ENCODE measurements around the gene TOP1. TPM values are rescaled to one million over a fixed set of nuclear protein-coding genes. Genes with fewer than 3 reads are reported as not detected.

TOP1 gene
- total RNA-seq, 4 donors from 2014 or later = 20.2 to 28.5 (median 23.0) TPM

DNA sequence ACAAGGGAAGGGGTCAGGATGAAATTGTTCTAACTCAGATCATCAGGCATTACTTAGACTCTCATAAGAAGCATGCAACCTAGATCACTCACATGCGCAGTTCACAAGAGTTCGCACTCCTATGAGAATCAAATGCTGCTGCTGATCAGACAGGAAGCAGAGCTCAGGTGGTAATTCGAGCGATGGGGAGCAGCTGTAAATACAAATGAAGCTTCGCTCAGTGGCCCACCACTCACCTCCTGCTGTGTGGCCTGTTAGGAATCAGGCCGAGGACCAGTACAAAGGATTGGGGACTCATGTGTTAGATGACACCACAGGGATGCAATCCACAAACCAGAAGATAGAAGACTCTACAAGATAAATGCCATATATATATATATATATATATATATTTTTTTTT, 31.5 kb upstream of the TOP1 start:
- 90% methylated on average over 6 of the region's 6 CpGs for WGBS
- Histone ChIP-seq H3K27ac (replicated peaks in 1 of 4) (no peak overlapping the region), H3K27me3 (no peaks in the 10 kb centered on the region), H3K36me3 (no peaks in the 10 kb centered on the region), H3K9me3 (no peaks in the 10 kb centered on the region), H3K4me1 (peaks cover 0 to 1% (median 0%) of the 10 kb centered on the region in 4 donors), H3K4me3 (no peak overlapping the region)
- intact Hi-C loops (cut with DNase I) = no loop called here
- peak; percentile 34 for DNase-seq (ENCODE audit: extremely low spot score)
- TF ChIP-seq POLR2AphosphoS5 (IDR thresholded peaks at IDR 0.05) (no peak), EP300 (IDR thresholded peaks at IDR 0.05) (no peak), POLR2A (IDR thresholded peaks at IDR 0.05; ENCODE audit: low read depth) (no peak)
- TF ChIP-seq, protein P1, sequence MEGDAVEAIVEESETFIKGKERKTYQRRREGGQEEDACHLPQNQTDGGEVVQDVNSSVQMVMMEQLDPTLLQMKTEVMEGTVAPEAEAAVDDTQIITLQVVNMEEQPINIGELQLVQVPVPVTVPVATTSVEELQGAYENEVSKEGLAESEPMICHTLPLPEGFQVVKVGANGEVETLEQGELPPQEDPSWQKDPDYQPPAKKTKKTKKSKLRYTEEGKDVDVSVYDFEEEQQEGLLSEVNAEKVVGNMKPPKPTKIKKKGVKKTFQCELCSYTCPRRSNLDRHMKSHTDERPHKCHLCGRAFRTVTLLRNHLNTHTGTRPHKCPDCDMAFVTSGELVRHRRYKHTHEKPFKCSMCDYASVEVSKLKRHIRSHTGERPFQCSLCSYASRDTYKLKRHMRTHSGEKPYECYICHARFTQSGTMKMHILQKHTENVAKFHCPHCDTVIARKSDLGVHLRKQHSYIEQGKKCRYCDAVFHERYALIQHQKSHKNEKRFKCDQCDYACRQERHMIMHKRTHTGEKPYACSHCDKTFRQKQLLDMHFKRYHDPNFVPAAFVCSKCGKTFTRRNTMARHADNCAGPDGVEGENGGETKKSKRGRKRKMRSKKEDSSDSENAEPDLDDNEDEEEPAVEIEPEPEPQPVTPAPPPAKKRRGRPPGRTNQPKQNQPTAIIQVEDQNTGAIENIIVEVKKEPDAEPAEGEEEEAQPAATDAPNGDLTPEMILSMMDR (IDR thresholded peaks at IDR 0.05) = no peak

DNA sequence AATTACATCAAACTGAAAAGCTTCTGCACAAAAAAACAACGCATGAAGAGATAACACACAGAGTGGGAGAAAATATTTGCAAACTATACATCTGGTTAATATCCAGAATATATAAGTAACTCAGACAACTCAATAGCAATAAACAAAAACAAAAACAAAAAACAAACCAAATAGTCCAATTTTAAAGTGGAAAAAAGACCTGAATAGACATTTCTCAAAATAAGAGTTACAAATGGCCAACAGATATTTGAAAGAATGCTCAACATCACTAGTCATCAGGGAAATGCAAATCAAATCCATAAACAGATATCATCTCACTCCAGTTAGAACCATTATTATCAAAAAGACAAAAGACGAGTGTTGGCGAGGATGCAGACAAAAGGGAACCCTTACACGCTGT, 28.8 kb upstream of the TOP1 start:
- Histone ChIP-seq H3K4me3 (no peak overlapping the region), H3K4me1 (peaks cover 18 to 28% (median 22%) of the 10 kb centered on the region in 4 donors), H3K27ac (replicated peaks in 1 of 4) (no peak overlapping the region), H3K9me3 (no peaks in the 10 kb centered on the region), H3K36me3 (no peaks in the 10 kb centered on the region), H3K27me3 (no peaks in the 10 kb centered on the region)
- WGBS = 94% methylated on average over 4 of the region's 4 CpGs
- TF ChIP-seq POLR2A (IDR thresholded peaks at IDR 0.05; ENCODE audit: low read depth) = no peak
- TF ChIP-seq, protein P1 (IDR thresholded peaks at IDR 0.05) = no peak
- no peak for TF ChIP-seq EP300 (IDR thresholded peaks at IDR 0.05)
- no peak for TF ChIP-seq POLR2AphosphoS5 (IDR thresholded peaks at IDR 0.05)
- intact Hi-C loops (cut with DNase I) = no loop called here
- DNase-seq (ENCODE audit: extremely low spot score) = no peak

GRCh38 chr20:41000628-41001027, 28.0 kb upstream of the TOP1 start:
- Histone ChIP-seq H3K27me3 (no peaks in the 10 kb centered on the region), H3K9me3 (no peaks in the 10 kb centered on the region), H3K27ac (replicated peaks in 1 of 4) (no peak overlapping the region), H3K36me3 (no peaks in the 10 kb centered on the region), H3K4me3 (no peak overlapping the region), H3K4me1 (peaks cover 24 to 36% (median 30%) of the 10 kb centered on the region in 4 donors)
- DNase-seq (ENCODE audit: extremely low spot score) = no peak
- WGBS = 81% methylated on average over 2 of the region's 2 CpGs
- no peak for TF ChIP-seq EP300 (IDR thresholded peaks at IDR 0.05)
- no peak for TF ChIP-seq POLR2A (IDR thresholded peaks at IDR 0.05; ENCODE audit: low read depth)
- no peak for TF ChIP-seq POLR2AphosphoS5 (IDR thresholded peaks at IDR 0.05)
- TF ChIP-seq, protein P1 (IDR thresholded peaks at IDR 0.05) = no peak
- intact Hi-C loops (cut with DNase I) = no loop called here

DNA sequence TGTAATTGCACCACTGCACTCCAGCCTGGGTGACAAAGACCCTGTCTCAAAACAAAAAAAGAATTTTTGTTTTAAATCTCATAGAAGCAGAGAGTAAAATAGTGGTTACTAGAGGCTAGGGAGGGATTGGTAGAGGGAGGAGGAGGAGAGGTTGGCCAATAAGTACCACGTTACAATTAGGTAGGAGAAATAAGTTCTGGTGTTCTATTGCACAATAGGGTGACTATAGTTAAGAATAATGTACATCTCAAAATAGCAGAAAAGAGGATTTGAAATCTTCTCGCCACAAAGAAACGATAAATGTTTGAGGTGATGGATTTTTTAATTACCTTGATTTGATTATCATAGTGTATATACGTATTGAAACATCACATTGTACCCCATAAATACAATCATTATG, 27.1 kb upstream of the TOP1 start:
- no peaks in the 10 kb centered on the region for H3K27me3 ChIP-seq
- 86% methylated on average over 4 of the region's 4 CpGs for WGBS
- H3K27ac ChIP-seq (replicated peaks in 1 of 4) = no peak overlapping the region
- H3K9me3 ChIP-seq = no peaks in the 10 kb centered on the region
- intact Hi-C loops (cut with DNase I) = no loop called here
- DNase-seq (ENCODE audit: extremely low spot score) = no peak
- TF ChIP-seq, protein P1 (IDR thresholded peaks at IDR 0.05) = no peak
- no peak for TF ChIP-seq POLR2AphosphoS5 (IDR thresholded peaks at IDR 0.05)
- no peak for TF ChIP-seq POLR2A (IDR thresholded peaks at IDR 0.05; ENCODE audit: low read depth)
- no peak for TF ChIP-seq EP300 (IDR thresholded peaks at IDR 0.05)
- no peaks in the 10 kb centered on the region for H3K36me3 ChIP-seq
- H3K4me1 ChIP-seq = peaks cover 28 to 43% (median 36%) of the 10 kb centered on the region in 4 donors
- H3K4me3 ChIP-seq = no peak overlapping the region

GRCh38 chr20:41002842-41003142, 25.8 kb upstream of the TOP1 start:
- 100% methylated on average over 1 of the region's 1 CpG for WGBS
- Histone ChIP-seq H3K4me1 (peaks cover 28 to 48% (median 37%) of the 10 kb centered on the region in 4 donors), H3K4me3 (no peak overlapping the region), H3K36me3 (no peaks in the 10 kb centered on the region), H3K27me3 (no peaks in the 10 kb centered on the region), H3K27ac (replicated peaks in 1 of 4) (peak overlapping the region; percentile 52 to 73 (median 71)), H3K9me3 (no peaks in the 10 kb centered on the region)
- TF ChIP-seq, protein P1 (IDR thresholded peaks at IDR 0.05) = no peak
- no peak for TF ChIP-seq POLR2A (IDR thresholded peaks at IDR 0.05; ENCODE audit: low read depth)
- no peak for TF ChIP-seq POLR2AphosphoS5 (IDR thresholded peaks at IDR 0.05)
- no peak for TF ChIP-seq EP300 (IDR thresholded peaks at IDR 0.05)
- intact Hi-C loops (cut with DNase I) = no loop called here
- DNase-seq (ENCODE audit: extremely low spot score) = no peak
